HG03159 (cell line): ENCODE data around the gene EVA1B.

Source experiments
- ATAC-seq: cut with Tn5 transposase; IDR thresholded peaks from one replicate; pipeline ENCODE4 v1.9.1; 2021; ENCODE audit warnings: mild to moderate bottlenecking, moderate library complexity; ENCODE audit not compliant: unreplicated experiment

Gene EVA1B

DNA sequence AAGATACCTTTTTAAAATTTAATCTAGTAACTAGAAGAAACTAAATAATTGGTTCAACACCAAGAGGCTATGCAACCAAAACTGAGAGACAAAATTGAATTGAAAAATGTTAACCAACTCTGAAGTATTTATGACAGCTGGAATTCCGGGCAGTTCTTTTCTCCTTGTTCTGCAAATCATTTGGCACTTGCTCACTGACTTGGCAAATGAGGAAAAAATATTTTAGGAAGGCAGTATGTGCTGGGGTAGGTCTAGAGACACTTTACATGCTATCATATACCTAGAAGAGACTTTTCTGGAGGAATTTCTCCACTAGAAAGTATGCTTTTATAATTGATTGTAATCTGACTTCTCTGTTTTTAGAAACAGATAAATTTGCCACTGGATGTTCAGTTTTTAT, 39.4 kb downstream of the EVA1B start:
- no peak for ATAC-seq

DNA sequence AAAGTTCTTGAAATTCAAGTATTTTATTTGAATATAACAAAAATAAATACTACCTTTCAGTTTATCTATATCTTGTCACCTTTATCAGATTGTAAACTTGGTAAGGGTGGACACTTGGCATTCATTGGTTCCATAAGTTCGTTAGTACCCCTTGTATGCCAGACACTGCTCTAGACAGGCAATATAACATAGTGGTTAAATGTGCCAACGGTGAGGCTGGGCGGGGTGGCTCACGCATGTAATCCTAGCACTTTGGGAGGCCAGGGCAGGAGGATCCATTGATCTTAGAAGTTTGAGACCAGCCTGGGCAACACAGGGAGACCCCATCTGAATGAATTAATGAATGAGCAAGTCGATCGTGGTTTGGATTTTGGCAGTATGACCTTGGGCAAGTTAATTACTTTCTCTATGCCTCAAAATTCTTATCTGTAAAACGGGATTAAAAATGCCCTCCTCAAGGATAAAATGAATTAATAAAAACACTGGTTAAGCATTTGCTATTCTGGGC, 43.6 kb downstream of the EVA1B start:
- no peak for ATAC-seq

DNA sequence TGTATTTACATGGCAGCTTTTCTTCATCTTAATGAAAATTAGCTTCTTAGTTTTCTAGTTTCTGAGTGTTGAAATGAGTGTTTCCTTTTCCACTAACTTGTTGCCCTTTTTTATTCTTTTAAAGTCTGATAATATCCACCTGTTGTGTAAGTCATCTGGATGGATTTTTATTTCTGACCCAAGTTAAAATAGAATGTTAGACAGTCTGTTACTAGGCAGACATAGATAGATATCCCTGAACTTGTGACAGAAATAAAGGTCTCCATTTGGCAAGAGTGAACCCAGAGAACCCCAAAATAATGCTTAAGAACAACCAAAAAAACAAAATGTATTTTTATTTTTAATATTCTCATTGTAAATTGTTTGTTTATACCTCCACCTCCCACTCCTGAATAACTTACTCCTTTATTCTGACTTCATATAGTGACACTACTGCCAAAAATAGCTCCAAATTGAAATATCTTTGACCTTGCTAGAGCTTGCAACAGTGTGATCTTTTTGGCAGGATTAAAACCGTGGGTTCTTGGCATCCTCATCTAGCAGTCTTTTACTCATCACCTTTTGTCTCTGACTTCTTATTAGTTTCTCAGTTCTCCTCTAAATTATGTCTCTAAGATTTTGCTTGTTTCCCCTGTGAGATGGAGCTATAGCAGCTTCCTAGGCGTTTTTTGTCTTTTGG, 44.2 kb downstream of the EVA1B start:
- no peak for ATAC-seq

DNA sequence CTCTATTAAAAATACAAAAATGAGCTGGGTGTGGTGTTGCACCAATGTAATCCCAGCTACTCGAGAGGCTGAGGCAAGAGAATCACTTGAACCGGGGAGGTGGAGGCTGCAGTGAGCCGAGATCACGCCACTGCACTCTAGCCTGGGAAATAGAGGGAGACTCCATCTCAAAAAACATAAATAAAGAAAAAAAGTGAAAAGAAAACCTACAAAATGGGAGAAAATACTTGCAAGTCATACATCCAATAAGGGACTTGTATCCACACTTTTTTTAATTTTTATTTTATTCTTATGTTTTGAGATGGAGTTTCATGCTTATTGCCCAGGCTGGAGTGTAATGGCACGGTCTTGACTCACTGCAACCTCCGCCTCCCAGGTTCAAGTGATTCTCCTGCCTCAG, 46.8 kb downstream of the EVA1B start:
- no peak for ATAC-seq

DNA sequence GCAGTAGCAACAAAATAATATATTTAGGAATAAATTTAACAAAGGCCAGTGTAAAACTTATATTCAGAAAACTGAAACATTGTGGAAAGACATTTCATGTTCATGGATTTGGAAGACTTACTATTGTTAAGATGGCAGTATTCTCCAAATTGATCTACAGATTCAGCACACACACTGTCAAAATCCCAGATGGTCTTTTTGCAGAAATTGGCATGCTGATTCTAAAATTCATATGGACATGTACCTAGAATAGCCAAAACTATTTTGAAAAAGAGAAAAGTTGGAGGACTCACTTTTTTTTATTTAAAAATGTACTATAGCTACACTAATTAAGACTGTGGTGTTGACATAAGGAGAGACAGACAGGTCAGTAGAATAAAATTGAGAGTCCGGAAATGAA, 49.2 kb downstream of the EVA1B start:
- no peak for ATAC-seq

DNA sequence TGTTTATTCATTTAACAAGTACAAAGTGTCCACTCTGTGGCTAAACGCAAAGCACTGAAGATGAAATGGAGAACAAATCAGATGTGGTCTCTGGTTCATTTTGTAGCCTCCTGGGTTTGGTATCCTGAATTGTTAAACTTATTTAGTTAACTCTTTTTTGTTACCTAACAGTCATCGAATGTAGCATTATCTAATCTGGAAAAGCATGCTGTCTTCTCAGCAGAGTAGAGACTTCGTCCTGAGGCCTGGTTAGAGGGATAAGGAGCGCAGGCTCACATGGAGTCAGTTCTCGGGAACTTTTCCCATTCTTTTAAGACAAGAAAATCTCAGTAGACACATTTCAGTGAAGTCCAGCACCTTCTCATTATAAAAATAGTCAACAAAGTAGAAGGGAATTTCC, 50.4 kb downstream of the EVA1B start:
- no peak for ATAC-seq
